GM12878 (cell line): ENCODE data around the gene MAGI1. TPM values are rescaled to one million over a fixed set of nuclear protein-coding genes. Genes with fewer than 3 reads are reported as not detected.

Experiments
- ATAC-seq: fragments of 200-7000 bp; cut with Tn5 transposase; 3 replicates; pipeline ENCODE4 v1.9.1; 2020; ENCODE audit warnings: mild to moderate bottlenecking, moderate library complexity
- BruUV-seq: library from RNA; stranded (reverse); fragments of 400-500 nt; replicated peaks from 2 replicates; lab custom pipeline; 2021; lab: Mats Ljungman, UMichigan
- CTCF ChIA-PET: fragments of 300-600 bp; sonication (Branson Sonifier 250); formaldehyde crosslinking; extraction: SDS; loops from one replicate; lab custom pipeline; 2021; ENCODE audit warnings: inconsistent platforms; lab: Yijun Ruan, JAX
- POLR2A ChIA-PET: fragments of 350-600 bp; formaldehyde crosslinking; extraction: SDS; loops from one replicate; lab custom pipeline; 2021; ENCODE audit warnings: inconsistent platforms; lab: Charles Lee
- RAD21 ChIA-PET: fragments of 300-600 bp; sonication (Branson Sonifier 250); formaldehyde crosslinking; loops from one replicate; lab custom pipeline; 2023; ENCODE audit warnings: antibody characterized with exemption; ENCODE audit not compliant: unreplicated experiment; lab: Charles Lee
- SMC1A ChIA-PET: fragments of 300-600 bp; sonication (Branson Sonifier 250); formaldehyde crosslinking; loops from one replicate; lab custom pipeline; 2023; ENCODE audit not compliant: unreplicated experiment, uncharacterized antibody; lab: Charles Lee
- DNase-seq: peaks from one replicate; pipeline ENCODE4 v3.0.0-alpha.2; 2011; ENCODE audit warnings: low read depth, low spot score
- FAIRE-seq: peaks from 3 replicates; lab custom pipeline; 2011; peaks lifted over from hg19 to GRCh38; lab: Jason Lieb, UNC
- H2AFZ ChIP-seq: 2 replicates; pipeline ENCODE4 v1.6.0; 2011; ENCODE audit warnings: low read depth, low read length, control low read depth; ENCODE audit not compliant: control insufficient read depth
- H3K27ac ChIP-seq: 2 replicates; pipeline ENCODE4 v1.5.1; 2011; ENCODE audit warnings: control low read depth; ENCODE audit not compliant: control insufficient read depth, insufficient read depth
- H3K27me3 ChIP-seq, 2 experiments: replicated peaks in 1 of 2; 2 replicates each; pipeline versions ENCODE4 v1.6.0 to v1.6.1; 2011; ENCODE audit warnings: low read length in 1 of 2; ENCODE audit not compliant: control insufficient read depth in 2 of 2, insufficient read depth in 2 of 2
- H3K36me3 ChIP-seq, 2 experiments: 2 replicates each; pipeline ENCODE4 v1.5.1; 2011; ENCODE audit warnings: low read length in 1 of 2; ENCODE audit not compliant: control insufficient read depth in 2 of 2, insufficient read depth in 2 of 2
- H3K4me1 ChIP-seq: 2 replicates; pipeline ENCODE4 v1.6.1; 2011; ENCODE audit warnings: mild to moderate bottlenecking, low read length, moderate library complexity, mixed read lengths; ENCODE audit not compliant: control insufficient read depth, insufficient read depth
- H3K4me2 ChIP-seq: 2 replicates; pipeline ENCODE4 v1.6.0; 2011; ENCODE audit warnings: control low read depth; ENCODE audit not compliant: control insufficient read depth, insufficient read depth
- H3K4me3 ChIP-seq: fragments of 200-600 bp; sonication (generic); 2 replicates; pipeline ENCODE4 v1.5.1; 2016
- H3K79me2 ChIP-seq: 2 replicates; pipeline ENCODE4 v1.6.0; 2011; ENCODE audit warnings: low read length; ENCODE audit not compliant: control insufficient read depth, insufficient read depth
- H3K9ac ChIP-seq: 2 replicates; pipeline ENCODE4 v1.8.0; 2011; ENCODE audit warnings: low read length, control low read depth, mixed read lengths; ENCODE audit not compliant: control insufficient read depth, insufficient read depth
- H3K9me3 ChIP-seq: replicated peaks from 3 replicates; pipeline ENCODE4 v1.5.1; 2011; ENCODE audit warnings: mild to moderate bottlenecking, low read length; ENCODE audit not compliant: control insufficient read depth, insufficient read depth
- H4K20me1 ChIP-seq: 2 replicates; pipeline ENCODE4 v1.6.0; 2011; ENCODE audit not compliant: control insufficient read depth, insufficient read depth
- CBX5 ChIP-seq: sonication (generic); IDR thresholded peaks from 2 replicates; pipeline ENCODE4 v1.6.1; 2016; ENCODE audit warnings: low read depth, moderate library complexity, mild to moderate bottlenecking, inconsistent platforms
- CREB1 ChIP-seq: IDR thresholded peaks from 2 replicates; pipeline ENCODE4 v1.6.1; 2012; ENCODE audit warnings: low read depth, mild to moderate bottlenecking, inconsistent platforms
- EED ChIP-seq: sonication (generic); IDR thresholded peaks from 2 replicates; pipeline ENCODE4 v1.6.1; 2016; ENCODE audit warnings: antibody characterized with exemption, low read depth
- ETV6 ChIP-seq, 2 experiments: fragments of 450-650 bp in 1 of 2; IDR thresholded peaks in 1 of 2; conservative IDR thresholded peaks in 1 of 2; 2 replicates each; pipeline ENCODE4 v1.6.1; 2014; ENCODE audit warnings: antibody characterized with exemption in 1 of 2, borderline replicate concordance in 1 of 2, low read depth in 1 of 2, mild to moderate bottlenecking in 1 of 2, moderate library complexity in 1 of 2
- FOXM1 ChIP-seq: IDR thresholded peaks from 2 replicates; pipeline ENCODE4 v1.6.1; 2012; ENCODE audit warnings: low read depth, mild to moderate bottlenecking, inconsistent platforms, low read length, moderate library complexity
- HDGF ChIP-seq: fragments of 450-650 bp; IDR thresholded peaks from 2 replicates; pipeline ENCODE4 v1.6.1; 2016; ENCODE audit warnings: antibody characterized with exemption
- KLF5 ChIP-seq: fragments of 450-650 bp; IDR thresholded peaks from 2 replicates; pipeline ENCODE4 v1.6.1; 2014; ENCODE audit warnings: mild to moderate bottlenecking; ENCODE audit not compliant: partially characterized antibody
- PAX5 ChIP-seq: IDR thresholded peaks from 2 replicates; pipeline ENCODE4 v1.6.1; 2011; ENCODE audit warnings: low read depth, low read length, borderline replicate concordance
- RELB ChIP-seq: fragments of 450-650 bp; IDR thresholded peaks from 2 replicates; pipeline ENCODE4 v1.6.1; 2017; ENCODE audit warnings: low read depth, mild to moderate bottlenecking, moderate library complexity
- SIX5 ChIP-seq: IDR thresholded peaks from 2 replicates; pipeline ENCODE4 v1.6.1; 2011; ENCODE audit warnings: mild to moderate bottlenecking, low read depth, low read length, moderate library complexity; ENCODE audit not compliant: severe bottlenecking
- SMARCA5 ChIP-seq: fragments of 450-650 bp; IDR thresholded peaks from 2 replicates; pipeline ENCODE4 v1.6.1; 2017; ENCODE audit warnings: mild to moderate bottlenecking
- WGBS: methylation state at CpG from one replicate; pipeline ENCODE4 v1.1.6; 2016; ENCODE audit warnings: low lambda C conversion rate; ENCODE audit not compliant: insufficient replicate concordance, insufficient coverage; ENCODE audit errors: missing lambda C conversion rate; 5-methylcytosine and 5-hydroxymethylcytosine counted together
- in situ Hi-C: fragments of 300-500 bp; cut with MboI; formaldehyde crosslinking; loops from 9 replicates; pipeline ENCODE4 v1.14.3; 2018; ENCODE audit warnings: mixed read lengths
- intact Hi-C: fragments of 100-400 bp; cut with micrococcal nuclease; formaldehyde crosslinking; loops from one replicate; pipeline ENCODE4 v1.14.2; 2022; ENCODE audit not compliant: unreplicated experiment
- polyA plus RNA-seq, 11 experiments: library from polyadenylated mRNA; depleted of rRNA in 4 of 11; unstranded in 6 of 11; stranded (reverse) in 5 of 11; fragments of >200 nt; fragmentation: Nextera tagmentation in 4 of 11; fragmentation: Illumina TruSeq in 1 of 11; extraction: Ambion mirVana in 4 of 11; extraction: Trizol in 1 of 11; gene quantifications; 1 replicate in 1 of 11; 2 replicates in 10 of 11; pipeline versions ENCODE4 v1.2.1 to v1.2.3, GENCODE V29; 2011 to 2016; ENCODE audit warnings: inconsistent platforms in 2 of 11, missing spikeins in 2 of 11, low read depth in 1 of 11
- total RNA-seq, 4 experiments: library from RNA; depleted of rRNA in 3 of 4; stranded (reverse); fragments of >200 nt in 3 of 4; fragmentation: Illumina TruSeq in 1 of 4; extraction: Trizol in 1 of 4; gene quantifications; 2 replicates each; pipeline versions ENCODE4 v1.2.1 to v1.2.3, GENCODE V29; 2013 to 2021
- TF ChIP-seq, protein P1 (sequence below): fragments of 450-650 bp; IDR thresholded peaks from 2 replicates; pipeline ENCODE4 v1.6.1; 2017; ENCODE audit warnings: mild to moderate bottlenecking, moderate library complexity
- TF ChIP-seq, protein P2 (sequence below): fragments of 150-350 bp; IDR thresholded peaks from 2 replicates; pipeline ENCODE4 v1.6.1; 2016; ENCODE audit warnings: low read depth, low read length

The MAGI1 gene
- total and polyA plus RNA-seq, 10 of the 15 experiments (the other 5 are each of a cell fraction or from before 2014, with no cell fraction given): 0.02 to 3.3 (median 0.29) TPM; not detected in 1

GRCh38 chr3:65687741-65688140, 351.0 kb downstream of the MAGI1 start:
- ChIA-PET SMC1A (no interaction called here), POLR2A (no interaction called here), CTCF (no interaction called here), RAD21 (no interaction called here)
- H3K4me2 ChIP-seq: no peak overlapping the region
- ATAC-seq: no peak
- H3K36me3 ChIP-seq: no peaks in the 10 kb centered on the region
- no peaks in the 10 kb centered on the region for H3K4me1 ChIP-seq
- no peak overlapping the region for H3K4me3 ChIP-seq
- 1% methylated on average over 5 of the region's 5 CpGs for WGBS
- in situ Hi-C loops: no loop called here
- H4K20me1 ChIP-seq: no peaks in the 10 kb centered on the region
- intact Hi-C loops: no loop called here
- H3K9me3 ChIP-seq: no peaks in the 10 kb centered on the region
- H3K79me2 ChIP-seq: no peaks in the 10 kb centered on the region
- H3K27ac ChIP-seq: no peak overlapping the region
- no peak for DNase-seq
- no TSS peak for BruUV-seq
- H2AFZ ChIP-seq: no peak overlapping the region
- FAIRE-seq: no peak
- no peak overlapping the region for H3K9ac ChIP-seq
- no peaks in the 10 kb centered on the region for H3K27me3 ChIP-seq
- TF ChIP-seq PAX5 (no peak), KLF5 (no peak), EED (no peak), ETV6 (conservative IDR thresholded peaks at IDR 0.05 in 1 of 2, IDR thresholded peaks at IDR 0.05 in 1 of 2; ENCODE audit: borderline replicate concordance in 1 of 2, low read depth in 1 of 2) (no peak), HDGF (no peak), CBX5 (no peak), FOXM1 (no peak), RELB (no peak), SMARCA5 (no peak), SIX5 (no peak), CREB1 (no peak)
- TF ChIP-seq, protein P1, sequence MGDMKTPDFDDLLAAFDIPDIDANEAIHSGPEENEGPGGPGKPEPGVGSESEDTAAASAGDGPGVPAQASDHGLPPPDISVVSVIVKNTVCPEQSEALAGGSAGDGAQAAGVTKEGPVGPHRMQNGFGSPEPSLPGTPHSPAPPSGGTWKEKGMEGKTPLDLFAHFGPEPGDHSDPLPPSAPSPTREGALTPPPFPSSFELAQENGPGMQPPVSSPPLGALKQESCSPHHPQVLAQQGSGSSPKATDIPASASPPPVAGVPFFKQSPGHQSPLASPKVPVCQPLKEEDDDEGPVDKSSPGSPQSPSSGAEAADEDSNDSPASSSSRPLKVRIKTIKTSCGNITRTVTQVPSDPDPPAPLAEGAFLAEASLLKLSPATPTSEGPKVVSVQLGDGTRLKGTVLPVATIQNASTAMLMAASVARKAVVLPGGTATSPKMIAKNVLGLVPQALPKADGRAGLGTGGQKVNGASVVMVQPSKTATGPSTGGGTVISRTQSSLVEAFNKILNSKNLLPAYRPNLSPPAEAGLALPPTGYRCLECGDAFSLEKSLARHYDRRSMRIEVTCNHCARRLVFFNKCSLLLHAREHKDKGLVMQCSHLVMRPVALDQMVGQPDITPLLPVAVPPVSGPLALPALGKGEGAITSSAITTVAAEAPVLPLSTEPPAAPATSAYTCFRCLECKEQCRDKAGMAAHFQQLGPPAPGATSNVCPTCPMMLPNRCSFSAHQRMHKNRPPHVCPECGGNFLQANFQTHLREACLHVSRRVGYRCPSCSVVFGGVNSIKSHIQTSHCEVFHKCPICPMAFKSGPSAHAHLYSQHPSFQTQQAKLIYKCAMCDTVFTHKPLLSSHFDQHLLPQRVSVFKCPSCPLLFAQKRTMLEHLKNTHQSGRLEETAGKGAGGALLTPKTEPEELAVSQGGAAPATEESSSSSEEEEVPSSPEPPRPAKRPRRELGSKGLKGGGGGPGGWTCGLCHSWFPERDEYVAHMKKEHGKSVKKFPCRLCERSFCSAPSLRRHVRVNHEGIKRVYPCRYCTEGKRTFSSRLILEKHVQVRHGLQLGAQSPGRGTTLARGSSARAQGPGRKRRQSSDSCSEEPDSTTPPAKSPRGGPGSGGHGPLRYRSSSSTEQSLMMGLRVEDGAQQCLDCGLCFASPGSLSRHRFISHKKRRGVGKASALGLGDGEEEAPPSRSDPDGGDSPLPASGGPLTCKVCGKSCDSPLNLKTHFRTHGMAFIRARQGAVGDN: no peak
- TF ChIP-seq, protein P2, sequence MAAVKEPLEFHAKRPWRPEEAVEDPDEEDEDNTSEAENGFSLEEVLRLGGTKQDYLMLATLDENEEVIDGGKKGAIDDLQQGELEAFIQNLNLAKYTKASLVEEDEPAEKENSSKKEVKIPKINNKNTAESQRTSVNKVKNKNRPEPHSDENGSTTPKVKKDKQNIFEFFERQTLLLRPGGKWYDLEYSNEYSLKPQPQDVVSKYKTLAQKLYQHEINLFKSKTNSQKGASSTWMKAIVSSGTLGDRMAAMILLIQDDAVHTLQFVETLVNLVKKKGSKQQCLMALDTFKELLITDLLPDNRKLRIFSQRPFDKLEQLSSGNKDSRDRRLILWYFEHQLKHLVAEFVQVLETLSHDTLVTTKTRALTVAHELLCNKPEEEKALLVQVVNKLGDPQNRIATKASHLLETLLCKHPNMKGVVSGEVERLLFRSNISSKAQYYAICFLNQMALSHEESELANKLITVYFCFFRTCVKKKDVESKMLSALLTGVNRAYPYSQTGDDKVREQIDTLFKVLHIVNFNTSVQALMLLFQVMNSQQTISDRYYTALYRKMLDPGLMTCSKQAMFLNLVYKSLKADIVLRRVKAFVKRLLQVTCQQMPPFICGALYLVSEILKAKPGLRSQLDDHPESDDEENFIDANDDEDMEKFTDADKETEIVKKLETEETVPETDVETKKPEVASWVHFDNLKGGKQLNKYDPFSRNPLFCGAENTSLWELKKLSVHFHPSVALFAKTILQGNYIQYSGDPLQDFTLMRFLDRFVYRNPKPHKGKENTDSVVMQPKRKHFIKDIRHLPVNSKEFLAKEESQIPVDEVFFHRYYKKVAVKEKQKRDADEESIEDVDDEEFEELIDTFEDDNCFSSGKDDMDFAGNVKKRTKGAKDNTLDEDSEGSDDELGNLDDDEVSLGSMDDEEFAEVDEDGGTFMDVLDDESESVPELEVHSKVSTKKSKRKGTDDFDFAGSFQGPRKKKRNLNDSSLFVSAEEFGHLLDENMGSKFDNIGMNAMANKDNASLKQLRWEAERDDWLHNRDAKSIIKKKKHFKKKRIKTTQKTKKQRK: no peak
